ENCODE measurements around the gene SURF6. TPM values are rescaled to one million over a fixed set of nuclear protein-coding genes. Genes with fewer than 3 reads are reported as not detected.

Gene SURF6
- total RNA-seq, 1 experiment from 2014 or later, result 16.1 TPM

DNA sequence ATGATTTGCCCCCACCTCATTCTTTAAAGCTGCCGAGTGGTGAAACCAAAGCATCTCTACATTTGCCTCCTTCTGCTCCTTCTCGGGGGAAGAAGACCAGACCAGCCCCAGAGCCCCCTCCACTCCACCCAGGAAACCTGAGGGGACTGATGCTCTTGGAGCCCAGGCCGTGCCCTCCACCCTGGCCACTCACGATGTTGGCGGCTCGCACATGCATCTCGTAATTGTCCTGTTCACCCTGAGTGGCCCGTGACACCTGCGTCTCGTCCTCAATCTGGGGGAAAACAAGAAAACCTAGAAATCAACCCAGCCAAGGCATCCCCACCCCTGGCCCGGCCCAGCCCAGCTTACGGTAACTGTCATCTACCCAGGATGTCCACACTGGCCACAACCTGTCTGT, 9.0 kb upstream of the SURF6 start:
- no peak for TF ChIP-seq POLR2AphosphoS5 (IDR thresholded peaks at IDR 0.05; ENCODE audit: low read depth, low read length)
- TF ChIP-seq CTCF (IDR thresholded peaks at IDR 0.05), result no peak
- no peak for TF ChIP-seq SIN3A (IDR thresholded peaks at IDR 0.05; ENCODE audit: borderline replicate concordance, insufficient read depth, low read depth, low read length)
- no peak for TF ChIP-seq REST (IDR thresholded peaks at IDR 0.05; ENCODE audit: insufficient read depth in 1 of 2, low read depth in 2 of 2, low read length in 1 of 2)
- TF ChIP-seq TCF7L2 (IDR thresholded peaks at IDR 0.05; ENCODE audit: low read depth, low read length), result no peak
- ATAC-seq, result no peak
- Histone ChIP-seq H3K4me3 (ENCODE audit: low read depth in 2 of 2, low read length in 2 of 2) (no peak overlapping the region), H3K27me3 (ENCODE audit: control insufficient read depth, insufficient read depth, low read length) (no peaks in the 10 kb centered on the region), H3K27ac (ENCODE audit: low read length) (no peak overlapping the region), H3K36me3 (ENCODE audit: control insufficient read depth, insufficient read depth, low read length) (peaks cover 15% of the 10 kb centered on the region), H3K4me1 (ENCODE audit: control insufficient read depth, insufficient read depth, low read length) (peaks cover 10% of the 10 kb centered on the region), H3K9me3 (ENCODE audit: control insufficient read depth, insufficient read depth, low read depth, low read length) (no peaks in the 10 kb centered on the region)
- ChIA-PET CTCF (no interaction called here), POLR2A (no interaction called here)
- intact Hi-C loops (cut with micrococcal nuclease; ENCODE audit: unreplicated experiment), result no loop called here
- BruUV-seq (replicated peaks), result no TSS peak
- DNase-seq (ENCODE audit: low read depth, low spot score), result no peak
- in situ Hi-C loops (cut with HindIII; ENCODE audit: low pct_unique_long_range_greater_than_20kb, low sequenced_read_pairs), result no loop called here

DNA sequence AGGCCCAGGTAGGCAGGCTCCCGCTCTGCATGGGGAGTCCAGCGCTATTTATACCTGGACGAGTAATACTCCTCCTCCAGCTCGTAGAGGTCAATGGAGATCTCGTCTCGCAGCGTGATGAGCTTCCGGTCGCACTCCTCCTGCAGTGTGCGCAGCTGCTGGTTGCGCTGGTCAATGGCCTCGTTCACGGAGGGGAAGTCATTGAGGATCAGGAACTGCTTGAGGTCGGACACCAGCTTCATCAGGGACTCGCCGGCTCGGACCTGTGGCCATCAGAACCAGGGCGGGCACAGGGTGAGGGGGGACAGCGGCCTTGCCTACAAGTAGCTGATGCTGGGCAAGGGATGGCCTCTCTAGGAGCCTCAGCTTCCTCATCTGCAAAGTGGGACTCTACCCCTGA, 8.1 kb upstream of the SURF6 start:
- TF ChIP-seq REST (IDR thresholded peaks at IDR 0.05; ENCODE audit: insufficient read depth in 1 of 2, low read depth in 2 of 2, low read length in 1 of 2) (no peak), POLR2AphosphoS5 (IDR thresholded peaks at IDR 0.05; ENCODE audit: low read depth, low read length) (no peak), SIN3A (IDR thresholded peaks at IDR 0.05; ENCODE audit: borderline replicate concordance, insufficient read depth, low read depth, low read length) (no peak), TCF7L2 (IDR thresholded peaks at IDR 0.05; ENCODE audit: low read depth, low read length) (no peak), CTCF (IDR thresholded peaks at IDR 0.05) (no peak)
- no peak overlapping the region for H3K27ac ChIP-seq (ENCODE audit: low read length)
- ChIA-PET POLR2A (no interaction called here), CTCF (no interaction called here)
- no peak overlapping the region for H3K4me3 ChIP-seq (ENCODE audit: low read depth in 2 of 2, low read length in 2 of 2)
- H3K4me1 ChIP-seq (ENCODE audit: control insufficient read depth, insufficient read depth, low read length), result peaks cover 3% of the 10 kb centered on the region; the same call in 1 of the 2 replicates
- no peaks in the 10 kb centered on the region for H3K9me3 ChIP-seq (ENCODE audit: control insufficient read depth, insufficient read depth, low read depth, low read length)
- no peak for ATAC-seq
- no TSS peak for BruUV-seq (replicated peaks)
- in situ Hi-C loops (cut with HindIII; ENCODE audit: low pct_unique_long_range_greater_than_20kb, low sequenced_read_pairs) (no loop called here), intact Hi-C loops (cut with micrococcal nuclease; ENCODE audit: unreplicated experiment) (no loop called here)
- DNase-seq (ENCODE audit: low read depth, low spot score), result no peak
- peaks cover 7% of the 10 kb centered on the region for H3K36me3 ChIP-seq (ENCODE audit: control insufficient read depth, insufficient read depth, low read length)
- no peaks in the 10 kb centered on the region for H3K27me3 ChIP-seq (ENCODE audit: control insufficient read depth, insufficient read depth, low read length)
